GM23338 (cell line): ENCODE data around the gene ERC2. TPM values are rescaled to one million over a fixed set of nuclear protein-coding genes. Genes with fewer than 3 reads are reported as not detected.

ENCODE experiments used
- ATAC-seq: fragments of 200-7000 bp; cut with Tn5 transposase; 3 replicates; pipeline ENCODE4 v1.9.1; 2020
- DNase-seq: peaks from one replicate; pipeline ENCODE4 v3.0.0-alpha.2; 2015; ENCODE audit warnings: low spot score
- H2AFZ ChIP-seq: fragments of 200-600 bp; sonication (generic); 2 replicates; pipeline ENCODE4 v1.8.0; 2016; ENCODE audit warnings: antibody characterized with exemption, mild to moderate bottlenecking, moderate library complexity
- H3F3A ChIP-seq: fragments of 200-600 bp; sonication (generic); replicated peaks from 2 replicates; pipeline ENCODE4 v1.8.0; 2017; ENCODE audit warnings: antibody characterized with exemption, mixed run types, low read depth
- H3K27ac ChIP-seq: fragments of 200-600 bp; sonication (generic); 2 replicates; pipeline ENCODE4 v1.6.1; 2016; ENCODE audit warnings: low read depth
- H3K27me3 ChIP-seq: fragments of 200-600 bp; sonication (generic); 2 replicates; pipeline ENCODE4 v1.8.0; 2016; ENCODE audit warnings: mild to moderate bottlenecking, mixed run types, moderate library complexity; ENCODE audit not compliant: insufficient read depth
- H3K36me3 ChIP-seq: fragments of 200-600 bp; sonication (generic); 2 replicates; pipeline ENCODE4 v1.8.0; 2016; ENCODE audit warnings: mild to moderate bottlenecking; ENCODE audit not compliant: insufficient read depth
- H3K4me1 ChIP-seq: fragments of 200-600 bp; sonication (generic); 2 replicates; pipeline ENCODE4 v1.8.0; 2016; ENCODE audit warnings: mild to moderate bottlenecking, moderate library complexity; ENCODE audit not compliant: insufficient read depth
- H3K4me2 ChIP-seq: fragments of 200-600 bp; sonication (generic); 2 replicates; pipeline ENCODE4 v1.7.1; 2017; ENCODE audit warnings: mixed run types
- H3K4me3 ChIP-seq: fragments of 200-600 bp; sonication (generic); 2 replicates; pipeline ENCODE4 v1.6.1; 2016; ENCODE audit warnings: mixed run types
- H3K79me2 ChIP-seq: fragments of 200-600 bp; sonication (generic); replicated peaks from 2 replicates; pipeline ENCODE4 v1.8.0; 2017; ENCODE audit warnings: mild to moderate bottlenecking; ENCODE audit not compliant: insufficient read depth
- H3K9me2 ChIP-seq: fragments of 200-600 bp; sonication (generic); 2 replicates; pipeline ENCODE4 v1.8.0; 2017; ENCODE audit not compliant: insufficient read depth
- H4K20me1 ChIP-seq: fragments of 200-600 bp; sonication (generic); replicated peaks from 2 replicates; pipeline ENCODE4 v1.8.0; 2017; ENCODE audit warnings: mild to moderate bottlenecking; ENCODE audit not compliant: insufficient read depth
- H3K27ac Mint-ChIP-seq: 2 replicates; pipeline ENCODE4 v1.8.0; 2020; ENCODE audit warnings: inconsistent platforms, mild to moderate bottlenecking, moderate library complexity, mixed read lengths
- H3K27me3 Mint-ChIP-seq: 3 replicates; pipeline ENCODE4 v1.8.0; 2022; ENCODE audit warnings: low read depth, mild to moderate bottlenecking, moderate library complexity, mixed read lengths, inconsistent platforms; ENCODE audit not compliant: insufficient read depth, poor library complexity
- H3K36me3 Mint-ChIP-seq: 3 replicates; pipeline ENCODE4 v1.8.0; 2021; ENCODE audit warnings: low read depth, mild to moderate bottlenecking, inconsistent platforms, moderate library complexity, mixed read lengths
- H3K4me1 Mint-ChIP-seq: 3 replicates; pipeline ENCODE4 v1.8.0; 2020; ENCODE audit warnings: mild to moderate bottlenecking, inconsistent platforms, mixed read lengths
- H3K4me3 Mint-ChIP-seq: 3 replicates; pipeline ENCODE4 v1.8.0; 2021; ENCODE audit warnings: moderate library complexity, mild to moderate bottlenecking, inconsistent platforms, mixed read lengths
- H3K9me3 Mint-ChIP-seq: 3 replicates; pipeline ENCODE4 v1.8.0; 2020; ENCODE audit warnings: moderate library complexity, mild to moderate bottlenecking, inconsistent platforms, mixed read lengths
- CREB1 ChIP-seq: fragments of 250-450 bp; sonication (Bioruptor Pico); IDR thresholded peaks from 2 replicates; pipeline ENCODE4 v1.5.0; 2020; ENCODE audit warnings: low read depth, mild to moderate bottlenecking, moderate library complexity
- CTCF ChIP-seq, 2 experiments: fragments of 200-600 bp in 1 of 2; sonication (generic) in 1 of 2; conservative IDR thresholded peaks; 2 replicates each; pipeline versions ENCODE4 v1.5.1 to v1.6.1; 2016 to 2017; ENCODE audit warnings: antibody characterized with exemption in 2 of 2, low read depth in 2 of 2, mild to moderate bottlenecking in 2 of 2, moderate library complexity in 1 of 2
- ETS1 ChIP-seq: IDR thresholded peaks from 2 replicates; pipeline ENCODE4 v1.6.1; 2016; ENCODE audit warnings: antibody characterized with exemption
- EZH2 ChIP-seq: fragments of 200-600 bp; sonication (generic); IDR thresholded peaks from one replicate; pipeline ENCODE4 v1.8.0; 2017; ENCODE audit warnings: antibody characterized with exemption, mild to moderate bottlenecking, low read depth; ENCODE audit not compliant: unreplicated experiment
- EZH2phosphoT487 ChIP-seq: fragments of 200-600 bp; sonication (generic); IDR thresholded peaks from one replicate; pipeline ENCODE4 v1.8.1; 2018; ENCODE audit warnings: antibody characterized with exemption; ENCODE audit not compliant: unreplicated experiment
- JUNB ChIP-seq: IDR thresholded peaks from one replicate; pipeline ENCODE4 v1.6.1; 2016; ENCODE audit warnings: antibody characterized with exemption; ENCODE audit not compliant: unreplicated experiment
- NANOG ChIP-seq: IDR thresholded peaks from 2 replicates; pipeline ENCODE4 v1.6.1; 2016; ENCODE audit warnings: antibody characterized with exemption, borderline replicate concordance
- POLR2AphosphoS5 ChIP-seq: IDR thresholded peaks from 2 replicates; pipeline ENCODE4 v1.6.1; 2016; ENCODE audit warnings: antibody characterized with exemption, low read depth
- REST ChIP-seq: IDR thresholded peaks from one replicate; pipeline ENCODE4 v1.6.1; 2018; ENCODE audit warnings: antibody characterized with exemption; ENCODE audit not compliant: unreplicated experiment
- STAT1 ChIP-seq: IDR thresholded peaks from one replicate; pipeline ENCODE4 v1.6.1; 2016; ENCODE audit warnings: antibody characterized with exemption; ENCODE audit not compliant: unreplicated experiment
- ZNF114 ChIP-seq: fragments of 250-450 bp; sonication (Bioruptor Pico); IDR thresholded peaks from 2 replicates; pipeline ENCODE4 v1.5.0; 2020; ENCODE audit warnings: mild to moderate bottlenecking, moderate library complexity
- ZNF331 ChIP-seq: fragments of 250-450 bp; sonication (Bioruptor Pico); IDR thresholded peaks from 2 replicates; pipeline ENCODE4 v1.5.0; 2020; ENCODE audit warnings: low read depth, mild to moderate bottlenecking, moderate library complexity
- ZNF462 ChIP-seq: fragments of 250-450 bp; sonication (Bioruptor Pico); IDR thresholded peaks from 2 replicates; pipeline ENCODE4 v1.5.0; 2020; ENCODE audit warnings: mild to moderate bottlenecking, moderate library complexity
- polyA plus RNA-seq: library from polyadenylated mRNA; unstranded; fragments of >200 nt; fragmentation: Nextera tagmentation; extraction: Ambion mirVana; gene quantifications from 2 replicates; pipeline ENCODE4 v1.2.1, GENCODE V29; 2016
- total RNA-seq: library from RNA; depleted of rRNA; stranded (reverse); fragments of >200 nt; shearing (Covaris generic); gene quantifications from 2 replicates; pipeline ENCODE4 v1.2.3, GENCODE V29; 2014

Gene ERC2
- total and polyA plus RNA-seq, 2 experiments from 2014 or later = 11.8 to 13.7 TPM

- Histone ChIP-seq H3K36me3 (no peaks in the 10 kb centered on the region), H3K4me1 (peaks cover 32% of the 10 kb centered on the region), H2AFZ (no peak overlapping the region), H3K4me3 (no peak overlapping the region), H3F3A (no peaks in the 10 kb centered on the region), H3K9me2 (peaks cover 10% of the 10 kb centered on the region), H4K20me1 (no peaks in the 10 kb centered on the region), H3K27me3 (no peaks in the 10 kb centered on the region), H3K4me2 (no peak overlapping the region), H3K27ac (no peak overlapping the region), H3K79me2 (no peaks in the 10 kb centered on the region)
- Mint-ChIP-seq H3K9me3 (no peaks in the 10 kb centered on the region), H3K36me3 (peaks cover 4% of the 10 kb centered on the region; the same call in 1 of the 3 replicates), H3K4me1 (peaks cover 53% of the 10 kb centered on the region), H3K27me3 (peaks cover 2% of the 10 kb centered on the region), H3K27ac (no peak overlapping the region), H3K4me3 (no peak overlapping the region)
- TF ChIP-seq EZH2phosphoT487 = no peak
- TF ChIP-seq ETS1 = no peak
- TF ChIP-seq POLR2AphosphoS5 = no peak
- TF ChIP-seq CREB1 (CRISPR knock-in tag) = no peak
- TF ChIP-seq ZNF331 (CRISPR knock-in tag) = no peak
- TF ChIP-seq EZH2 = no peak
- no peak for TF ChIP-seq REST
- TF ChIP-seq JUNB = no peak
- TF ChIP-seq CTCF (conservative IDR thresholded peaks at IDR 0.05; ENCODE audit: low read depth in 2 of 2) = no peak
- no peak for TF ChIP-seq STAT1
- TF ChIP-seq NANOG = no peak
- no peak for TF ChIP-seq ZNF114 (CRISPR knock-in tag)
- TF ChIP-seq ZNF462 (CRISPR knock-in tag) = no peak
- ATAC-seq = no peak
- no peak for DNase-seq
Measured at GRCh38 chr3:55692295-55692956, 775.8 kb downstream of the ERC2 start.
